WTC11 (cell line): ENCODE measurements around the gene SMYD3. TPM values are rescaled to one million over a fixed set of nuclear protein-coding genes. Genes with fewer than 3 reads are reported as not detected.
"Not testable (repeated sequence)": the region's sequence is repeated elsewhere in the genome, so short reads cannot be mapped to it uniquely, and the experiment has no call there.

Experiments
- ATAC-seq: fragments of 200-7000 bp; cut with Tn5 transposase; 2 replicates; pipeline ENCODE4 v1.10.0; 2021; ENCODE audit warnings: mild to moderate bottlenecking, moderate library complexity
- CTCF ChIA-PET: fragments of 300-600 bp; sonication (Branson Sonifier 250); formaldehyde crosslinking; loops from one replicate; lab custom pipeline; 2021; ENCODE audit warnings: antibody characterized with exemption; lab: Charles Lee
- POLR2A ChIA-PET: fragments of 350-600 bp; sonication (Branson Sonifier 250); formaldehyde crosslinking; loops from one replicate; lab custom pipeline; 2021; ENCODE audit warnings: antibody characterized with exemption; lab: Charles Lee
- DNase-seq: peaks from one replicate; pipeline ENCODE4 v3.0.0; 2021; ENCODE audit warnings: low spot score
- H3K27ac Mint-ChIP-seq: 2 replicates; pipeline ENCODE4 v1.8.0; 2021; ENCODE audit warnings: mixed read lengths
- H3K27me3 Mint-ChIP-seq: 2 replicates; pipeline ENCODE4 v1.8.0; 2021; ENCODE audit warnings: low read depth, mild to moderate bottlenecking, moderate library complexity, mixed read lengths
- H3K36me3 Mint-ChIP-seq: 2 replicates; pipeline ENCODE4 v1.8.0; 2021; ENCODE audit warnings: mixed read lengths
- H3K4me1 Mint-ChIP-seq: 2 replicates; pipeline ENCODE4 v1.8.0; 2022; ENCODE audit warnings: mixed read lengths
- H3K4me3 Mint-ChIP-seq: 2 replicates; pipeline ENCODE4 v1.8.0; 2021; ENCODE audit warnings: mild to moderate bottlenecking, moderate library complexity, mixed read lengths
- H3K9me3 Mint-ChIP-seq: 2 replicates; pipeline ENCODE4 v1.8.0; 2021; ENCODE audit warnings: mixed read lengths
- ATF1 ChIP-seq: sonication (generic); formaldehyde crosslinking; IDR thresholded peaks from 2 replicates; pipeline ENCODE4 v1.8.1; 2023; ENCODE audit warnings: mild to moderate bottlenecking, moderate library complexity, missing genetic modification reagents
- ATF6 ChIP-seq: sonication (generic); formaldehyde crosslinking; IDR thresholded peaks from 2 replicates; pipeline ENCODE4 v1.8.1; 2023; ENCODE audit warnings: mild to moderate bottlenecking, missing genetic modification reagents
- CBFB ChIP-seq: sonication (generic); formaldehyde crosslinking; IDR thresholded peaks from 2 replicates; pipeline ENCODE4 v1.8.1; 2022; ENCODE audit warnings: mild to moderate bottlenecking, low read depth, missing genetic modification reagents
- CREM ChIP-seq: sonication (generic); formaldehyde crosslinking; IDR thresholded peaks from 2 replicates; pipeline ENCODE4 v1.8.1; 2022; ENCODE audit warnings: mild to moderate bottlenecking, missing genetic modification reagents, moderate library complexity
- CTCF ChIP-seq: fragments of 200-600 bp; IDR thresholded peaks from 2 replicates; pipeline ENCODE4 v1.8.0; 2022; ENCODE audit warnings: antibody characterized with exemption
- E2F1 ChIP-seq: sonication (generic); formaldehyde crosslinking; IDR thresholded peaks from 2 replicates; pipeline ENCODE4 v1.8.0; 2022; ENCODE audit warnings: mild to moderate bottlenecking, missing genetic modification reagents
- E2F4 ChIP-seq: sonication (generic); formaldehyde crosslinking; IDR thresholded peaks from 2 replicates; pipeline ENCODE4 v1.8.1; 2022; ENCODE audit warnings: low read depth, mild to moderate bottlenecking, moderate library complexity, missing genetic modification reagents, borderline replicate concordance
- ERG ChIP-seq: fragments of 250-450 bp; sonication (Bioruptor Pico); IDR thresholded peaks from 2 replicates; pipeline ENCODE4 v1.8.0; 2021; ENCODE audit warnings: mild to moderate bottlenecking
- FOXP1 ChIP-seq: sonication (generic); formaldehyde crosslinking; IDR thresholded peaks from 2 replicates; pipeline ENCODE4 v1.8.0; 2022; ENCODE audit warnings: missing genetic modification reagents, mild to moderate bottlenecking, moderate library complexity, borderline replicate concordance
- HMGA2 ChIP-seq: fragments of 250-450 bp; sonication (Bioruptor Pico); IDR thresholded peaks from 2 replicates; pipeline ENCODE4 v1.4.0; 2021; ENCODE audit warnings: mild to moderate bottlenecking, moderate library complexity
- JUN ChIP-seq: sonication (generic); formaldehyde crosslinking; IDR thresholded peaks from 2 replicates; pipeline ENCODE4 v1.8.0; 2023; ENCODE audit warnings: mild to moderate bottlenecking, missing genetic modification reagents
- MXD4 ChIP-seq: fragments of 250-450 bp; sonication (Bioruptor Pico); IDR thresholded peaks from 2 replicates; pipeline ENCODE4 v1.8.0; 2021; ENCODE audit warnings: mild to moderate bottlenecking, moderate library complexity, borderline replicate concordance
- NFE2L1 ChIP-seq: sonication (generic); formaldehyde crosslinking; IDR thresholded peaks from 2 replicates; pipeline ENCODE4 v1.8.1; 2023; ENCODE audit warnings: missing genetic modification reagents
- NR1H2 ChIP-seq: sonication (generic); formaldehyde crosslinking; IDR thresholded peaks from 2 replicates; pipeline ENCODE4 v1.9.0; 2021; ENCODE audit warnings: mild to moderate bottlenecking, moderate library complexity, missing genetic modification reagents
- NR3C1 ChIP-seq: sonication (generic); formaldehyde crosslinking; conservative IDR thresholded peaks from 2 replicates; pipeline ENCODE4 v1.8.1; 2023; ENCODE audit warnings: low read depth, mild to moderate bottlenecking, missing genetic modification reagents
- TCF7 ChIP-seq: sonication (generic); formaldehyde crosslinking; IDR thresholded peaks from 2 replicates; pipeline ENCODE4 v1.8.0; 2022; ENCODE audit warnings: mild to moderate bottlenecking, low read depth, missing genetic modification reagents, moderate library complexity
- ZMAT4 ChIP-seq: fragments of 250-450 bp; sonication (Bioruptor Pico); IDR thresholded peaks from 2 replicates; pipeline ENCODE4 v1.9.0; 2021; ENCODE audit warnings: mild to moderate bottlenecking
- ZNF317 ChIP-seq: sonication (generic); formaldehyde crosslinking; IDR thresholded peaks from 2 replicates; pipeline ENCODE4 v1.8.1; 2023; ENCODE audit warnings: low read depth, mild to moderate bottlenecking, moderate library complexity, missing genetic modification reagents, borderline replicate concordance
- total RNA-seq: library from RNA; stranded (reverse); gene quantifications from 3 replicates; pipeline ENCODE4 v1.2.3, GENCODE V29; 2021

Gene SMYD3
- total RNA-seq, 1 experiment from 2014 or later = 21.4 TPM

- ChIA-PET CTCF (no interaction called here), POLR2A (no interaction called here)
- Mint-ChIP-seq H3K4me3 (no peak overlapping the region), H3K27ac (no peak overlapping the region), H3K9me3 (peaks cover 4% of the 10 kb centered on the region), H3K27me3 (no peaks in the 10 kb centered on the region), H3K36me3 (no peaks in the 10 kb centered on the region), H3K4me1 (peaks cover 9% of the 10 kb centered on the region)
- TF ChIP-seq CTCF (no peak), ZMAT4 (CRISPR knock-in tag) (no peak), JUN (CRISPR knock-in tag) (no peak)
- DNase-seq (no peak), ATAC-seq (no peak)
Measured at GRCh38 chr1:246032984-246033383, 474.1 kb downstream of the SMYD3 start.

- no peak for DNase-seq
- CTCF ChIA-PET = no interaction called here
- H3K4me1 Mint-ChIP-seq = peaks cover 9% of the 10 kb centered on the region
Measured at GRCh38 chr1:246032031-246032551, 475.0 kb downstream of the SMYD3 start.

GRCh38 chr1:246029616-246030015, 477.5 kb downstream of the SMYD3 start:
- Mint-ChIP-seq H3K4me3 (no peak overlapping the region), H3K27me3 (no peaks in the 10 kb centered on the region), H3K9me3 (peaks cover 4% of the 10 kb centered on the region), H3K27ac (no peak overlapping the region), H3K36me3 (no peaks in the 10 kb centered on the region), H3K4me1 (no peaks in the 10 kb centered on the region)
- ChIA-PET CTCF (no interaction called here), POLR2A (no interaction called here)
- TF ChIP-seq ATF1 (CRISPR knock-in tag) = no peak
- TF ChIP-seq ATF6 (CRISPR knock-in tag) = no peak
- no peak for TF ChIP-seq NFE2L1 (CRISPR knock-in tag)
- TF ChIP-seq E2F4 (CRISPR knock-in tag) = no peak
- TF ChIP-seq CREM = no peak
- TF ChIP-seq NR1H2 (CRISPR knock-in tag) = no peak
- TF ChIP-seq CBFB (CRISPR knock-in tag) = no peak
- TF ChIP-seq TCF7 (CRISPR knock-in tag) = no peak
- DNase-seq = no peak
- ATAC-seq = no peak

More at GRCh38 chr1:246032031-246032551, 475.0 kb downstream of the SMYD3 start:
- H3K4me3 Mint-ChIP-seq = no peak overlapping the region
- no peak overlapping the region for H3K27ac Mint-ChIP-seq
- POLR2A ChIA-PET = no interaction called here
- no peak for ATAC-seq
- no peak for TF ChIP-seq FOXP1 (CRISPR knock-in tag)
- no peak for TF ChIP-seq HMGA2
- no peak for TF ChIP-seq MXD4 (CRISPR knock-in tag)
- TF ChIP-seq ERG = no peak
- no peak for TF ChIP-seq E2F1 (CRISPR knock-in tag)
- TF ChIP-seq ATF6 (CRISPR knock-in tag) = no peak
- TF ChIP-seq ZNF317 (CRISPR knock-in tag) = no peak
- no peak for TF ChIP-seq NR3C1
- H3K9me3 Mint-ChIP-seq = peaks cover 4% of the 10 kb centered on the region
- H3K36me3 Mint-ChIP-seq = no peaks in the 10 kb centered on the region
- H3K27me3 Mint-ChIP-seq = no peaks in the 10 kb centered on the region

- ATAC-seq, H3K27ac Mint-ChIP-seq, H3K36me3 Mint-ChIP-seq, H3K4me3 Mint-ChIP-seq, DNase-seq, H3K27me3 Mint-ChIP-seq, H3K9me3 Mint-ChIP-seq, POLR2A ChIA-PET, H3K4me1 Mint-ChIP-seq: not testable (repeated sequence)
- CTCF ChIA-PET = interaction anchor here (0.7 kb wide), 1 partner anchor 135 kb away, joined by 3 read pairs; no protein-coding TSS in a partner anchor
Measured at GRCh38 chr1:246024118-246024517, 483.0 kb downstream of the SMYD3 start.
